Measurements from ENCODE around the gene CSRP3.

Gene CSRP3

DNA sequence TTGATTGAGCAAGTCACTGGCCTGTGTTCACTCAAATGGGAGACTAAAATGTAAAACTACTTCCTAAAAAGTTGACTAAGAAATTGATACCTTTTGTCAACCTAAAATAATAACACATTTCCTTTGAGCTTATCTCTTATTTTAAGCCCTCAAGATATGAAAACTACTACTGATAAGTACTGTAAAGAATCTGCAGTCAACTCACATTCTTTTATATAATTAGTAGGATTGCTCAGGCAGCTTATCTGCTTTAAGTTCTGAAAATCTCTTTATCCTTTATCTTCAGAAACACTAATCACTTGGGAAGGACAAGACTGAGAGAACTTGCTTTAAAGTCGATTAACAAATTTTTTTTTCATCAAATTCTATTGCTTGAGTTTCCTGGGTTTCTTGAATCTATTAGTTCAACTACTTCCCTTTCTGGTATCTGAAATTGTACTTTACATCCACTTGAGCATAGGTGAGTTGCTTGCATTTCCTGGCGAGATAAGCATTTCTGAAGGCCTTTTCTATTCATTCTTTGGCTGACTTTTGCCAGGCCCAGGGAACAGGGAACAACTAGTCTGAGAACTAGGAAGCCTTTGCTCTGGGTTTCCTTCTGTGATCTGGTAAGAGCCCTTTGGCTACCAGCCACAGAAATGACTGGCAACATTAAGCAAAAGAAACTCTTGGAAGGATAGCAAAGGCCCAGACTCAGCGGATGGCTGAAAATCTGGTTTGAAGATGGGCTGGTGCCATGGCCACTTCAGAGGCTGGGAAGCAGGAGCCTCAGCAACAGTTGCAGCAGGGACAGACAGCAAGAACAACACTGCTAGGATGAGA lies 19.3 kb upstream of the CSRP3 start:
- no peak for DNase-seq (ENCODE audit: low read depth)
- H3K9me3 ChIP-seq (ENCODE audit: control insufficient read depth, low read length): no peaks in the 10 kb centered on the region
- peaks cover 22% of the 10 kb centered on the region for H3K27me3 ChIP-seq (replicated peaks; ENCODE audit: control insufficient read depth, insufficient read depth, low read length)
- no peaks in the 10 kb centered on the region for H3K36me3 ChIP-seq (ENCODE audit: control insufficient read depth, insufficient read depth, low read length, severe bottlenecking)
- H3K4me3 ChIP-seq (ENCODE audit: low read length): no peak overlapping the region
- no peak overlapping the region for H3K9ac ChIP-seq (ENCODE audit: low read length)
- H3K4me1 ChIP-seq (ENCODE audit: control insufficient read depth, insufficient read depth, low read length): no peaks in the 10 kb centered on the region

DNA sequence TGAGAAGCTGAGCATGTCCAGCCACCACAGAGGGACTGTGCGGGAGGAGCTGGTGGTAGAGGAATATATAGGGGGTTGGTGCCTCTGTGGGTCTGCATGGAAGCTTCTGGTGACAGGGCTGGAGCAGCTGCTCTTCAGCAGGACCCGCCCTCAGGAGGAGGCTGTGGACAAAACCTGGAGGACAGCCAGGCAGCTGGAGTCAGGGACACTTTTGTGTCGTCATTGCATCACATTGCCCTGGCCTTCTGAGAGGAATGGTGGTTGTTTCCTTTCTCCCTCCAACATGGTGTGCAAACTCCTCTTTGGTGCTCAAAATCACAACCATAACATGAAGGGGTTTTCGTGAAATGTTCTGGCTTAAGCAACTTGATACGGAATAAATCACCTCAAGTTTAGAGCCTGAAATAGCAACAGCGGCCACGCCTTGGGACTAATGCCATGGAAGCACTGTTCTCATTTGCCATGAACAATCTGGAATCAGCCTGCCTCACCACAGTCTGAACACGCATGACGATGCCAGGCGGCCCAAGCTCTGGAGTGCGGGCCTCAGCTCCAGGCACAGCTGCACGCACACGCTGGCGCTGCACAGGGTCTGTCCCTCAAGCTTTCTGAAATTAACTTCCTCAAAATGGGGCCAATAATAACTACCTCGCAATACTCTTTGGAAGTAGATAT lies 17.1 kb upstream of the CSRP3 start:
- H3K9ac ChIP-seq (ENCODE audit: low read length): no peak overlapping the region
- DNase-seq (ENCODE audit: low read depth): peak; percentile 5

DNA sequence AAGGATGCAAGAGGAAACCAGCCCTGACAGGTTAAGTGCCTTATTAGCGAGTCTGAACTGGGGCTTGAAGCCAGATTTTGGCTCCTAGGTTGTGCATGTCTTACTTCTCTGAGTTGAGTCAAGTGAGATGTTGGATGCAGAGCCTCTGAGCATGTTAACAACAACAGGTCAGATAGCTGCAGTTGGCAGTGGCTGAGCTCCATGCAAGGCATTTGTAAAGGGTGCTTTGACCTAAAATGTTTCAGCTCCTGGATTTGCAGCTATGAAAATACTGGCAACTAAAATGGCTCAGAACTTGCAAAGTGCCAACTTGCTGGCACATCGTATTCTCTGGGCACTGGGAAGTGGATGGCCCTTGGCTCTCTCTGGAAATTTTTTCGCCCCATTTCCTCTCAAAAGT lies 16.4 kb upstream of the CSRP3 start:
- DNase-seq (ENCODE audit: low read depth): no peak
- Histone ChIP-seq H3K9ac (ENCODE audit: low read length) (no peak overlapping the region), H3K4me1 (ENCODE audit: control insufficient read depth, insufficient read depth, low read length) (no peaks in the 10 kb centered on the region), H3K36me3 (ENCODE audit: control insufficient read depth, insufficient read depth, low read length, severe bottlenecking) (no peaks in the 10 kb centered on the region), H3K4me3 (ENCODE audit: low read length) (no peak overlapping the region), H3K9me3 (ENCODE audit: control insufficient read depth, low read length) (no peaks in the 10 kb centered on the region), H3K27me3 (replicated peaks; ENCODE audit: control insufficient read depth, insufficient read depth, low read length) (peaks cover 31% of the 10 kb centered on the region)

More for the DNA sequence above, 17.1 kb upstream of the CSRP3 start:
- Histone ChIP-seq H3K9me3 (ENCODE audit: control insufficient read depth, low read length) (no peaks in the 10 kb centered on the region), H3K4me3 (ENCODE audit: low read length) (no peak overlapping the region), H3K4me1 (ENCODE audit: control insufficient read depth, insufficient read depth, low read length) (no peaks in the 10 kb centered on the region), H3K27me3 (replicated peaks; ENCODE audit: control insufficient read depth, insufficient read depth, low read length) (peaks cover 27% of the 10 kb centered on the region), H3K36me3 (ENCODE audit: control insufficient read depth, insufficient read depth, low read length, severe bottlenecking) (no peaks in the 10 kb centered on the region)

DNA sequence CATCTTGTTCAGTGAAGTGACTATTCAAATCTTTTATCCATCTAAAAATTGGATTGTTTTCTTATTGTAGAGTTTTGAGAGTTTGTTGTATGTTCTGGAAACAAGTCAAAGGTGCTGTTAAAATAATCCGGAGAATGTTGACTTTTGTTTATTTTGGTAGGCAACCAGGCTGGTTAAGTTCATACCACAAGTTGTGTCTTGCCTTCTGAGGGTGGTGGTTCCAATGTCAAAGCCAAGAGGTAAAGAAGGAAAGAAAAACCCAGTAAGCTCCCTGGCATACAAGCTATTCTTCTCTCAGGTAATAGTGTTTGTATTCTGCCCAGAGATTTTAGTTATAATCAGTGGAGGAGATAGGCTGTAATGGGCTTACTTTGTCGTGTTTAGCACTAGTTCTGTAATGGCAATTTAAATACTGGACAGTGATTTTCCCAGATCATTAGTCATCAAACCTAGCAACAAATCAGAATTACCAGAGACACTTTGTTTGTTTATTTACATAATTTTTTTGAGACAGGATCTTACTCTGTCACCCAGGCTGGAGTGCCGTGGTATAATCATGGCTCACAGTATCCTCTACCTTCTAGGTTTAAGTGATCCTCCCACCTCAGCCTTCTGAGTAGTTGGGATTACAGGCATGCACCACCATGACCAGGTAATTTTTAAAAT lies 15.1 kb upstream of the CSRP3 start:
- peaks cover 39% of the 10 kb centered on the region for H3K27me3 ChIP-seq (replicated peaks; ENCODE audit: control insufficient read depth, insufficient read depth, low read length)
- H3K4me3 ChIP-seq (ENCODE audit: low read length): no peak overlapping the region
- no peaks in the 10 kb centered on the region for H3K36me3 ChIP-seq (ENCODE audit: control insufficient read depth, insufficient read depth, low read length, severe bottlenecking)
- H3K4me1 ChIP-seq (ENCODE audit: control insufficient read depth, insufficient read depth, low read length): no peaks in the 10 kb centered on the region
- H3K9me3 ChIP-seq (ENCODE audit: control insufficient read depth, low read length): no peaks in the 10 kb centered on the region
- H3K9ac ChIP-seq (ENCODE audit: low read length): no peak overlapping the region
- DNase-seq (ENCODE audit: low read depth): no peak

DNA sequence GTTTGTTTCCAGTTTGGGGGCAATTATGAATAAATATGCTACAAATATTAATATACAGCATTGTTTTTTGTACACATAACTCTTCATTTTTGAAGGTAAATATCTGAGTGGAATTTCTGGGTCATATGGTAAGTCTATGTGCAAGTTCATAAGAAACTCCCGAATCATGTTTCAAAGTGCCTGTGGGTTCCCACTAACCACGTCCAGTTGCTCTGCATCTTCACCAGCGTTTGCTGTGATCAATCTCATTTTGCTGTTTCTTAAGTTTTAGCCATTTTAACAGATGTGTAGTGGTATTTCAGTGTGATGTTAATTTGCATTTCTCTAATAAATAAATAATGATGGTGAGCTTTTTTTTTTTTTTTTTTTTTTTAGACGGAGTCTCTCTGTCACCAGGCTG lies 14.2 kb upstream of the CSRP3 start:
- peaks cover 41% of the 10 kb centered on the region for H3K27me3 ChIP-seq (replicated peaks; ENCODE audit: control insufficient read depth, insufficient read depth, low read length)
- no peak for DNase-seq (ENCODE audit: low read depth)
- no peaks in the 10 kb centered on the region for H3K9me3 ChIP-seq (ENCODE audit: control insufficient read depth, low read length)
- no peak overlapping the region for H3K4me3 ChIP-seq (ENCODE audit: low read length)
- H3K4me1 ChIP-seq (ENCODE audit: control insufficient read depth, insufficient read depth, low read length): no peaks in the 10 kb centered on the region
- no peaks in the 10 kb centered on the region for H3K36me3 ChIP-seq (ENCODE audit: control insufficient read depth, insufficient read depth, low read length, severe bottlenecking)
- no peak overlapping the region for H3K9ac ChIP-seq (ENCODE audit: low read length)

DNA sequence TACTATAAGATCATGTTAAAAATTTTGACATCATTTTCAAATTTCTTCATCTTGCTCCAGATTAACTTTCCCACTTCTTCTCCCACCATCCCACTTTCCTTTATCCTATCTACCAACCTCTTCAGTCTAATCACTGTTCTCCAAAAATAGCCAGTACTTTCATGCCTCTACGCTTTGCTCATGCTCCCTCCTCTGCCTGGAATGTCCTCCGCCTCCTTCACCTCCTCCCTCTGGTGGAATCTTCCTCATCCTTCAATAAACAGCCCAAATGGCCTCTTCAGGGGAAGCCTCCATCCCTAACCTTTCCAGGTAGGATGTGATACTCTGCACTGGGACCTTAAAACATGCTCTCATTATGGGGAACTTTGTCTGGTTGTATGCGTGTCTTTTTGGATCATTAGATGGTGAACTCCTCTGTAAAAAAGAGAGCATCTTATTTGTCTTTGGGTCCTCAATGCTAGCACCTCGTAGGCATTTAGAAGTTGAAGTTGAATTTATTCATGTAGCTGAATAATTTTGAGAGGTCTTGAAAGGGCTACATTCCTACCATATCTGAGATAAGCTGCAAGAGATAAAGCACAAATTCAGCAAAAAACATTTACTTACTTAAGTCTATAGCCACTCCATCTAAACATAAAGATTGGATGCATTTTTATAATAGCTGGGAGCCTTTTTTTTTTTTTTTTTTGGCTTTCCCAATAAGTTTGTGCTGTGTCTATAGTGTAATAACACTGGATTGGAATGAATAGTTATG lies 8.0 kb upstream of the CSRP3 start:
- DNase-seq (ENCODE audit: low read depth): no peak
- H3K27me3 ChIP-seq (replicated peaks; ENCODE audit: control insufficient read depth, insufficient read depth, low read length): peaks cover 48% of the 10 kb centered on the region
- no peak overlapping the region for H3K9ac ChIP-seq (ENCODE audit: low read length)
- no peaks in the 10 kb centered on the region for H3K4me1 ChIP-seq (ENCODE audit: control insufficient read depth, insufficient read depth, low read length)
- no peaks in the 10 kb centered on the region for H3K36me3 ChIP-seq (ENCODE audit: control insufficient read depth, insufficient read depth, low read length, severe bottlenecking)
- no peaks in the 10 kb centered on the region for H3K9me3 ChIP-seq (ENCODE audit: control insufficient read depth, low read length)
- H3K4me3 ChIP-seq (ENCODE audit: low read length): no peak overlapping the region

DNA sequence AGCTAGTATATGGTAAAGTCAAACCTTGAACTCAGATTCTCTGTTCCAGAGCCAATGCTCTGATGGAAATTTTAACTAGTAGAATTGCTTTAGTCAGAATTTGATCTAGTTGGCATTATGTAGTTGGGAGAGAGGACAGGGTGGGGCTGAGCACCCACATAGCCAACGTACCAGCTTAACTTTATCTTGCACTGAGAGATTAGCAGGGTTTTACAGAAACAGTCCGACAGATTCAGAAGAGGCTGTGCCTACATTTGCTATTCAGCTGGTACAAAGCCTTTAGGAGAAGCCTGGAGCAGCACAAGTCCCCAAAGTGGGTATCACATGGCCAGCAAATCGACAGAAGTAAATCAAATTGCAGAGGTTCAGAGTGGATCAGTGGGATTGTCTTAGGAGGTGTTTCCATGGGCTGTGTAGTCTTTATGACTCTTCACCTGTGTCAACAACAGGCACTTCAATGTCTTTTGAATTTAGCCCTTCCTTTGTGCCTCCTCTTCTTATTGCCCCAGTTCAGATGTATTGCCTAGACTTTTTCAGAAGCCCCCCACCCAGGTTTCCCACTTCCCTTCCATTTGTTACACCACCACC lies 7.3 kb upstream of the CSRP3 start:
- Histone ChIP-seq H3K9me3 (ENCODE audit: control insufficient read depth, low read length) (no peaks in the 10 kb centered on the region), H3K27me3 (replicated peaks; ENCODE audit: control insufficient read depth, insufficient read depth, low read length) (peaks cover 48% of the 10 kb centered on the region), H3K4me3 (ENCODE audit: low read length) (no peak overlapping the region), H3K4me1 (ENCODE audit: control insufficient read depth, insufficient read depth, low read length) (no peaks in the 10 kb centered on the region), H3K36me3 (ENCODE audit: control insufficient read depth, insufficient read depth, low read length, severe bottlenecking) (no peaks in the 10 kb centered on the region), H3K9ac (ENCODE audit: low read length) (no peak overlapping the region)
- DNase-seq (ENCODE audit: low read depth): no peak

DNA sequence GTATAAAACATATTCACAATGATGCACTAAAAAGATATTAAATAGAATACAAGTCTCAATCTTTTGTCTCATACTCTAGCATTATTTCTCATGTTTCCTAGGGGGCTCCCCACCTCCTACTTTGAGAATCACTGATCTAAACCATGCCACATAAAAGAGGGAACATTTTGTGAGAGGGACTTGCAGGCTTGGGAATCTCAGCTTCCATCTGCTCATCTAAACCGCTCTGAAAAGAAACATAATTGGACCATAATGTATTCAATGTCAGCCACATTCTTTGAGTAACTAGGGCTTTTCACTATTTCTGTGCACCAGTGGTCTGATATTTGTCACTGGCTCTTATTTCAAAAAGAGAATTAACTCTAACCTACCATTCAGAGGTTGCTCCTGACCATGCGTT lies 6.4 kb upstream of the CSRP3 start:
- H3K4me1 ChIP-seq (ENCODE audit: control insufficient read depth, insufficient read depth, low read length): no peaks in the 10 kb centered on the region
- no peaks in the 10 kb centered on the region for H3K9me3 ChIP-seq (ENCODE audit: control insufficient read depth, low read length)
- H3K27me3 ChIP-seq (replicated peaks; ENCODE audit: control insufficient read depth, insufficient read depth, low read length): peaks cover 44% of the 10 kb centered on the region
- H3K9ac ChIP-seq (ENCODE audit: low read length): no peak overlapping the region
- no peak for DNase-seq (ENCODE audit: low read depth)
- H3K36me3 ChIP-seq (ENCODE audit: control insufficient read depth, insufficient read depth, low read length, severe bottlenecking): no peaks in the 10 kb centered on the region
- no peak overlapping the region for H3K4me3 ChIP-seq (ENCODE audit: low read length)

DNA sequence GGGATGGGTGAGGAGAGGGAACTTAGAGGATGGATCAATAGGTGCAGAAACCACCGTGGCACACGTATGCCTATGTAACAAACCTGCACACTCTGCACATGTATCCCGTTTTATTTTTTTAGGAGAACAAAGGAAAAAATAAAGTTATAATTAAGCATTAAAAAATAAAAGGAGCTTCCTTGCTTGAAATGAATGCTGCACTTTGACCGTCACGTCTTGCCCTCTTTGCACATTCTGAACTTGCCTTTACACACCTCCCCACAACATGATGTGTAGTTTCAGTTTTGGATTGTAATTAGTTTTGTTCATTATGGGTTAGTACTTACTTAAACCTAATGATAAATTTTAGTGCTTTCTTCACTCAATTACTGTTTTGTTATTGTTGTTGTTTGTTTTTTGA lies 3.1 kb upstream of the CSRP3 start:
- Histone ChIP-seq H3K36me3 (ENCODE audit: control insufficient read depth, insufficient read depth, low read length, severe bottlenecking) (no peaks in the 10 kb centered on the region), H3K9me3 (ENCODE audit: control insufficient read depth, low read length) (no peaks in the 10 kb centered on the region), H3K27me3 (replicated peaks; ENCODE audit: control insufficient read depth, insufficient read depth, low read length) (peaks cover 34% of the 10 kb centered on the region), H3K4me3 (ENCODE audit: low read length) (no peak overlapping the region), H3K9ac (ENCODE audit: low read length) (no peak overlapping the region), H3K4me1 (ENCODE audit: control insufficient read depth, insufficient read depth, low read length) (peaks cover 6% of the 10 kb centered on the region)
- DNase-seq (ENCODE audit: low read depth): no peak

DNA sequence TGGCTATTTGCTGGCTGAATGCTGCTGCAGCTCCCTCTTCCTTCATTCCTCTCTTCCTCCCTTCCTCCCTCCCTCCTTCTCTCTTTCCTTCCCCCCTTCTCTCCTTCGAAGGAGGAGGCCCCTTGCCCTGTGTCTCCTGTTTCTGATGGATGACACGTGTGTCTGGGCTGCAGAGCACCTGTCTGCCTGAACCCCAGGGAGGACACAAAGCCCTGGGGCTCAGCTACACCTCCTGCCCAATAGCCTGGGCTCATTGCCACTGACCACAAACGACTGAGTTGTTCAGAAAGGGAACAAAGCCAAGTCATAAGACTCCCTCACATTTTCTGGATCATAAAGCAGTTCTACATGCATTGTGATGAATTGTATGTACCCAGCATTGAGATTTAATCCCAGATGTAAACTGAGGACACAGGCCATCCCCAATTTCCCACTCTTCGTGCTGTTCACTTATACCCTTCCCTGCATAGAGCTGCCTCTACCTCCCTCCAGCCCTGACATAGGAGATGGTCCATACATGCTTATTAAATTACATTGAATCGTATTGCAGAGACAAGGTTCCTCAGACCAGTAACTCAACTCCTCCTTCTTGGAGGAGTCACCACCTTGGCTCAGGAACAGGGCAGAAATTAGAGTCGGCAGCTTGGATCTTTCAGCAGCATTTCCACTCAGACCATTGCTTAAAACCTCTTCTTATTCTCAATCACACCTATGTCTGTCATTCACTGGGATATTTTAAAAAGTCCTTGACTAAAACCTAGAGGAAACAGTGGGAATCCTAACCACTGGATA lies 1.2 kb downstream of the CSRP3 start:
- Histone ChIP-seq H3K27me3 (replicated peaks; ENCODE audit: control insufficient read depth, insufficient read depth, low read length) (peaks cover 17% of the 10 kb centered on the region), H3K4me3 (ENCODE audit: low read length) (no peak overlapping the region), H3K9me3 (ENCODE audit: control insufficient read depth, low read length) (no peaks in the 10 kb centered on the region), H3K36me3 (ENCODE audit: control insufficient read depth, insufficient read depth, low read length, severe bottlenecking) (no peaks in the 10 kb centered on the region), H3K4me1 (ENCODE audit: control insufficient read depth, insufficient read depth, low read length) (peaks cover 6% of the 10 kb centered on the region), H3K9ac (ENCODE audit: low read length) (no peak overlapping the region)
- DNase-seq (ENCODE audit: low read depth): peak; percentile 56

All from adipocyte (in vitro differentiated cells).